ENCODE measurements around the gene TOX2.

Gene TOX2

DNA sequence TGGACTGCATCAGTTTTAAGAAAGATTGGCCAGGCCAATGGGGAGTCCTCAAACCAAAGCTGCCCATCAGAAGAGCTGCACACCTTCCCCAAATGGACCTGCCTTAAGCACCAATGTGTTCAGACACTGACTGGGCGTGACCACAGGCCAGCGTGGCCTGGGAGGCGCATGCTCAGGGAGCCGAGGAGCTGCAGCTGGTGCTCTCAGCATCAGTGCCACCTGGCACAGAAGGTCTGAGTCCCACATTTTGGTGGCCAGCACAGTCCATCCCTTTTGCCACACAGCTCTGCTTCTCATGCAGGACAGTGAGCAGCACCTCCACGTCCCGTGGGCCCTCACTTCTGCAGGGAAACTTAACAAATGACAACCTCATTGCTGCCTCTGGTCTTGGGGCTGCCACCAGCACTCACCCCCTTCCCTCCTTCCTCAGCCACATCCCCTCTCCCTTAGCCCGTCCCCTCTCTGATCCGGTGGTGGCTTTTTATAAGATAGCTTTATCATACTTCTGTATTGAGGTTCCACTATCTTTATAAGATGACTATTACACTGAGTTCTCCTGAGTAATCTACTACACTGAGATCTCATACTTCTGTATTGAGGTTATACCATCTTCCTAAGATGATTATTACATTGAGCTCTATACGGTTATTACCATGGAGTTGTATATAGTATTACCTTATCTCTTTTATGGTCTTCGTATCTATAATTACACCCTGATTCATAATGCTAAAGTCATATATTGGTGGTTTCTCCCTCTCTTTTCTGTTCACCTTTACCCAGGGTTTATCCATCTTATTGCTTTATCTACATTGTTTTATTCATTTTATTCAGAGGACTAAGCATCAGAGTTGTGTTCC, 109.1 kb downstream of the TOX2 start:
- no peak for DNase-seq

DNA sequence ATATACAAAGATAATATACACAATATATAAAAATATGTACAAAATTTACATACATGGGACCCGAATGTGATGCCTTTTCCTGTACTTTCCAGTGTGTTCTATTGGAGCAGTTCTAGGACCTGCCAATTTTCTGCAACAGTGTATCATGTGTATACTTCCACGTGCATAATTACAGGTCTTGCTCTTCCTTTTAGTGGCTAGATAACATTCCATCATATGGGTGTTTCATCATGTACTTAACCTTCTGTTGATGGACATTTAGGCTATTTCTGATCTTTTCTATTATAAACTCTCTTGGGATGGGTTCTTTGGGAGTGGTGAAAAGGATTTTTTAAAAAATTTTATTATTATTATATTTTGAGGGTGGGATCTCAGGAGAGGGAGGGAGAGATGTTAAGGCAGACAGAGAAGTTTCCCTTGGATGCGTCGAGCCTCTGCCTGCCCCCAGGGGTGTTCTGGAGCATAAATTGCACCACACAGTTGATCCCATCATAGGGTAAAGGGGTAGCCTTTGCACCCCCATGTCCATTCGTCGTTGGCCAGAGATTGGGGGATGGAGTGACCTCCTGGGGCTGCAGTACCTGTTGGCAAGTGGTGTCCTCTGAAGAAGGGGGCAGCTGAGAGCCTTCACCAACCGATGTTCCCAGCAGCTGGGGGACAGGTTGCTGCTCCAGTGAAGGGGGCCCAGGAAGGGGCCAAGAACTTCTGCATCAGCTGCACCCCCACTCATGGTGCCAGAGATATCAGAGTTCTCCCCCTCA, 110.3 kb downstream of the TOX2 start:
- no peak for DNase-seq

DNA sequence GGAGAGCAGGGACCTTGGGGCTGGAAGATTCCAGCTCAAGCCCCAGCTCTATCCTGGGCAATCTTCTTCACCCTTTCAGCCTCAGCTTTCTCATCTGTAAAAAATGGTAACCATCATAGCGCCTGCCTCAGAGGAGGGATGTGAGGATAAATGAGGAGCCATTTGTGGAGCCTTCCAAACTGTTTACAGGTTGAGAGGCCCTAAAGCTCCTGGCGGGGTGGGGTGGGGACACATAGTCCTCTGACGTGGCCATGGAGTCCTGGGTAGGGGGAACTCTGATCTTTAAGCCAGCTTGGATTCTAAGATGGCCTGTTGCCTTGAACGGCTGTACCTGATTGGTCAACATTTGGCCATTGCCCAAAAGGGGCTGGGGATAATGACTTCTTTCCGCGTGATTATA, 111.1 kb downstream of the TOX2 start:
- no peak for DNase-seq

DNA sequence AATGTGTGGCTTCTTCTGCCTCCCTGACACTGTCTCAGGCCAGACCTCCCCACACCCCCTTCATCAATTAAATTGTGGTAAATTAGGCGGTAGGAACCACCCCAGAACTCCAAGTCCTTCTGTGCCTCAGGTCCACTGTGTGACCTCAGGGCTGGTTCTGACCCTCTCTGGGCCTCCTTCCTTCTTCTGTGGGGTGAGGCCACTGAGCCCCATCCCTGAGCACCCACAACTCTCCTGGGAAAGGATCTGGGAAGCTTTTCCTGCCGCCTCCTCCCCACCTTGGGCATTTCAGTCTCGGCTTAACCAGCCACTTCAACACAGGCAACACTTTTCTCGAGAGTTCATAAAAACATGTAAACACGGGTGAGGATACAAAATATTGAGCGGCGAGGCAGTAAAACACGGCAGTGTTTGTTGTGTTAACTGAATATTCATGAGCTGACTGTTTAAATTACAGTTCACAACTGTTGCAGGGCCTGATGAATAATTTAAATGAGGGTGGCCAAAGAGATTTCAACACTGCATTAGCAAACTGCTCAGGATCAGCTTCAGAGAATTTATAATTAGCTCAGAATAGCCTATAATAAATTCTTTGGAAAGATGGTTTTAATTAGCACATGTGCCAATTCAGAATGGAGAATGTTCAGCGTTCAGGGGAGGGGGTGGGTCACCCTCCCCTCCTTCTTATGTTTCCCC, 112.1 kb downstream of the TOX2 start:
- no peak for DNase-seq

DNA sequence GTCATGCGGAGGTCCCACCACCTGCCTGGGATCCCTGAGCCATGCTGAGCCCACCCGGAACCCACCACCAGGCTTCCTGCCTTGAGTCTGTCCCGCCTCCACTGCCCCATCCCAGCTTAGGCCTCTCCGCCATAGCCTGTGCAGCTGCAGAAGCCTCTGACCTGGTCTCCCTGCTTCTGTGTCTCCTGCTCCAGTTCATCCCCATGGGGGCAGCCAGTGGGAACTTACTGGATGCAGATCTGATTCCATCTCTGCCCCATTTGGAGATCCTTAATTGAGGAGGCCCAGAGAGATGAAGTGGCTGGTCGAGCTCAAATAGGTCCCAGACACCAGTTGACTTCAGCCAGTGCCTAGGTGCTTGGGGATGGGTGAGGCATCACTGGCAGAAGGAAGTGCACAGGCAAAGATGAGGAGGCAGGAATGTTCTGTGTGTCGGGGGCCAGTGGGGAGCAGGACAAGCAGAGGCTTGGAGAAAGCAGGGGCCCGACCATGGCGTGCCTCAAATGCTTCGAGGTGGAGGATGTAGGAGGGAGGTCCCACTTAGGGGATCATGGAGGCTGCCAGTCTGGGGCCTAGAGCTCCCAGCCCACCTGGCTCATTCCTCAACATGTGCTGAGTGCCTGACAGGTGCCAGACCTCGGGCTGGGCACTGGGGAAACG, 112.8 kb downstream of the TOX2 start:
- DNase-seq, result no peak

DNA sequence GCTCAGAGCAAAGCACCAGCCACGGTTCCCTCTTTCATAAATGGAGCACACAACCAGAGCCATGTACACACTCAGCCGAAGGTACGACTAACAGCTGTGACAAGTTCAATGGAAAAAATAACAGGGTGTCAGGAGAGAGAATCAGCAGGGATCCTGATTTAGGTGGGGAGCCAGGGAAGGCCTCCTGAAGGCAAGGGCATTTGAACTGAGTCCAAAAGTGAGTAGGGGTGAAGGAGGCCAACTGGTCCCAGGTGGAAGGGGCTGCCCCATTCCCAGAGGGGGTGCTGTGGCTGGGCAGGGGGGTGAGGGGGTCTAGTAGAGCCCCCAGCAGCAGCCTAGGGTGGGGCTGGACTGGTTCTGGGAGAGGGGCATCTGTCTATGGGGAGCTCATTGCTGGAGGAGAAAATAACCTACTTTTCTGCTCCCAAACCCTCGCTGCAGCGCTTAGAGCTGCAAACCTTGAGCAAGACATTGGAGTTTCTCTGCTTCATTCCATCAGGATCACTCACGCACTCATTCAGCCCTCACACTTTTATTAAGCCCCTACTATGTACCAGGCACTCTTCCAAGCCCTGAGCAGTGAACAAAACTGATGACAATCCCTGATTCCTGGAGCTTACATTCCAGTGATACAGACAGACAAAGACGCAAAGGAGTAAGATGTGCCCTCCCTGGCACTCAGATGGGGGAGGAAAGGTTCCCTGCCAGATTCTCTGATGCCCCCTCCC, 113.5 kb downstream of the TOX2 start:
- DNase-seq, result no peak

DNA sequence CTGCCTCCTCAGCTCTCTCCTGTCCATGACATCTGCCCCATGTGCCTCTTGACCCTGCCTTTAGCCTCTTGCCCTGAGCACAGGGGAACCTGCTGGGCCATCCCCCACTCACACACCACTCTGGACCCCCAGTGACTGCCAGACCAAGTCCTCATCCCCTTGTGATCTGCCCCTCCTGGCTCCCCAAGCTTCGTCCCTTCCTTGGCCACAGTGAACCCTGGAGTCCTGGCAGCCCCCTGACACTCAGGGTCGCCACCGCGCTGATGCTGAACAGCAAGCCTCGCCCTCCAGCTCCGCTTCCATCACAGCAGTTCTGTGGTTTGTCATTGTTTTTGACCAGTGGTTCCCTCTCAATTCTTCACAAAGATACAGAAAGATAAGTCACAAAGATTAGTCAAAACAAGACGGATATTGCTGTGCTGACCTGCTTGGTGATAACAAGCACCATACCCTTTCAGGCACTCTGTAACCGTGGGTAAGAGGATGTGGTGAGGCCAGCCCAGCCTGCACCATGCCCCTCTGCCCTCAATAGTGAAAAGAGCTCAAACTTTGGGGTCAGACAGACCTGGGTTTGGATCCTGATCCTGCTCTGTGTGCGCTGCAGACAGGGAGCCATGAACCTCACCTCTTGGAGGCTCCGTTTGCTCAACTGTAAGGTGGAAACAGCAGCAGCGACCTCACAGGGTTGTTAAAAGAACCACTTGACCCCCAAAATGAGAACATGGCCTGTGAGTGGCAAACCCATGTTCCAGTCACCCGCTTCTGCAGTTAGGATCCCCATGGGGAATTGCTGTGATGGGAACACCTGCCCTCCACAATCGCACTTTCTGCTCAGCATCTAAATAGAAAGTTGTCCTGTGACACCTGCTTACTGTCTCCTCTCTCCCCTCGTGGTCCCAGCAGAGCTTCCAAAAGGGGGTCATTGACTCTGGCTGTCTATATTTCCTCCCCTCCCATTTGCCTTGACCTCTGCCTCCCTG, 114.5 kb downstream of the TOX2 start:
- DNase-seq, result no peak

DNA sequence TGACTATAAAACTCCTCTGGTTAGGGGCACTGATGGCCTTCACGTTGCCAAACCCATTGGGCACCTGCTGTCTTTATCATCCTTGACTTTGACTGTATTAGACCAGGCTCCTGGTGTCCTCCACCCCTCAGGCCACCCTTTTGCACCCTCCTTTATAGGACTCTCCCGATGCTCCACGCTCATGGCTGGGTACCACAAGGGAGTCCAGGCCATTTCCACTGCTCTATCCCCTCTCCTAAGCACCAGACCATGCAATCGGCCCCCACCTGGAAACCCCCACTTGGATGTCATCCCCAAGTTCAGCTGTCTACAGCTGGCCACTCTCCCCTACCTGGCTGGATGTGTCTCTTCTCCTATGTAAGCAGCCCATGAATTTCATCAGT, 115.2 kb downstream of the TOX2 start:
- no peak for DNase-seq

DNA sequence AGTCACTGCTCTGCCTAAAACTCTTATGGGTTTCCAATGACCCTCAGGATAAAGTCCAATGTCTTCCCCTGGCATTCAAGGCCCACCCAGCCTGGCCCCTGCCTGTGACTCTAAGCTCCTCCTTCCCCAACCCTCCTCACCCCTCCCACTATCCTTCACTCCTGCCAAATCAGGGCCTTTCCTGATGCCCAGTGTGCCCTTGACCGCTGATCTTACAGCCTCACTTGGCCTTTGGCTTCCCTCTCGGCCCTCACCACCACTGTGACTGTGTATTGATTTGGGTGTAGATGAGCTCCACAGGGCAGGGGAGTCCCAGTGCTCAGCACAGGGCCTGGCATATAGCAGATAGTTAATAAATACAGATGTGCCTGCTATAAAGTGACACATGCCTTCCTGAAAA, 115.7 kb downstream of the TOX2 start:
- DNase-seq, result no peak

DNA sequence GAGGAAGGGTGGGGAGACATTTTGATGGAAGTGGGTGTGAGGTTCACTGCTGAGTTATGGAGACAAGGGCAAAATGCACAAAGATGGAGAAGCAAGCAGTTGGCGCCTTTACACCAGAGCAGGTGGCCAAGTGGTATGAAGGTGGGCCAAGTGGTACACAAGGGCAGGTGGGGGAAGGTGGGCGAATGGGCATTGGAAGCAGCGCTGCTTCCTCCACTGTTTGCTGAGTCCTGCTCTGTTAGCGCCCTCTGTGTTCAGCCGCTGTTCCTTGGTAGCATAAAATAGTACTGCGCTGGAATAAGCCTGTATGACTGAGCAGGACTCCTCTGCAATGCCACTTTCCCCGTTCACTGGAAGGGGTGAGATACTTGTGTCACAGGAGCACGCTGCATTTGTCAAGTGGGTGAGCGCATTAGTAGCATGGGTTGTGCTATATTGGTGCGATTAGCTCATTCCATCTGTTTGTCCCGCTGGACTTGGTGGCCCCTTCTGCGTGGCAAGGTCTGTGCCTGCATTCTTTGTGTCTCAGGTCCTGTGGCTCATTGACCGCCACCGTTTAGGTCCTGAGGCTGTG, 116.4 kb downstream of the TOX2 start:
- no peak for DNase-seq

DNA sequence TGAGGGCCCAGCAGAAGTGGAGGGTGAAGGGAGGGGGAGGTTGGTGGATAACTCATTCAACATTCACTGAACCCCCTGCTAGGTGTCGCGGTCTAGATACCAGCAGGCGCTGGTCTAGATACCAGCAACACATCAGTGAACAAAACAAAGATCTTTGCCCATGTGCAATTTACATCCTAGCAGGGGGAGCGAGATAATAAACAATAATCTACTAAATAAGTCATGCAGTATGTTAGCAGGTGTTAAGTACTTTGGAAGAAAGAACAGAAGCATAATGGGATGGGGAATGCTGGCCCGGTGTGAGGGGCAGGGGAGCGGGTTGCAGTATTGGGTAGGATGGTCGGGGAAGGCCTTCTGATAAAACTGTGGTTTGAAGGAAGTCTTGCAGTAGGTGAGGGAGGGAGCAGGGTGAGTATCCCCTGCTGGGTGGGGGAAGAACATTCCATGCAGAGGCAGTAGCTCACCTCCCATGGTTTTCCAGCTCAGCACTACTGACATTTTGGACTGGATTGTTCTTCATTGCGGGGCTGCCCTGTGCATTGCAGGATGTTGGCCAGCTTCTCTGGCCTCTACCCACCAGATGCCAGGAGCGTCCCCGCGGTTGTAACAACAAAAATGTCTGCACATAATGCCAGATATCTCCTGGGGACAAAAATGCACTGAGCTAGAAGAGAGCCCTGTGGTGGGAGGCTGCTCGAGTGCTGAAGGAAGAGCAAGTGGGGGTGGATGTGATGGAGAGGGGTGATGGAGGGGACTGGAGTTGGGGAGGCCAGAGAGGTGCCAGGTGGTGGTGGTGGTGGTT, 117.3 kb downstream of the TOX2 start:
- DNase-seq, result no peak

DNA sequence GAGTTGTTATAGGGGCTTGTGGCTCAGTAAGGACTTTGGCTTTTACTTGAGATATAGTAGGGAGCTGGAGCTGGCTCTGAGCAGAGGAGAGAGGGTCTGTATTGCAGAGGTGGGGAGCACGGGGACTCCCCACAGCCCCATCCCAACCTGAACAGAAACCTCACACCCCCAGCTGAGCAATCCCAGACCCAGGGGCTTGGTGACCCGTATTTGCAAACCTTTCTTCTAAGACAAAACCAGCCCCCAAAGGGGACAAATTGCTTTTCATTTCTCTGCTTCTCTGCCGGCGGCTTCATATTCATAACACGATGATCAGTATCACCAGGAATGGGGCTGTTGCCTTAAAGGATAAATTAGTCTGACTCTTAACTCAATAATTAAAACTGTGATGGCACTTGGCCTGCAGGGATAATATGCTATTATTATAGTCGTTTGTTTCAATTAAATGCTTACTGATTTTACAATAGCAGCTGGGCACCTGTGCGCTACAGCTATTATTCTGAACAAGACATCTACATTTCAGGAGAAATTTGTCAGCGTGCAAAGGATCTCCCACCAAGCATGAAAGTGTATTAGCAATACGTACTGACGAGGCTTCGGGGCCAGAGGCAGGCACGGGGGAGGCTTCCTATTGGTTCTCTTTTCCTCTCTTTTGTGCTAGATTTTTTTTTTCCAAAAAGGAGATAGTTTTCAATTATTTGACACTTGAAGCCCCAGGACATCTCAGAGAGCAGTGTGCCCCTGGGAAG, 118.1 kb downstream of the TOX2 start:
- DNase-seq, result no peak

DNA sequence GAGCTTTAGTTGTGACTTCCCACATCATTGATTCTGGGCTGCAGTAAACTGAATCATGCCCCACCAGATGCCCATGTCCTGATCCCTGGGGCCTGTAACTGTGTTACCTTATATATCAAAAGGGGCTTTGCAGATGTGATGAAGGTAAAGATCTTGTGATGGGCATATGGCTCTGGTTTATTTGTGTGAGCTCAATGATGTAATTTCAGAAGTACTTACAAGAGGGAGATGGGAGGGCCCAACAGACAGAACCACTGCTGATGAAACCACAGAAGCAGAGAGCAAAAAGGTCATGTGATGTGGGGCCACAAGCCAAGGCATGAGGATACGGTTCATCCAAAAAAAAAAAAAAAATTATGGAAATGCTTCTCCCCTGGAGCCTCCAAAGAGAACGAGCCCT, 118.7 kb downstream of the TOX2 start:
- no peak for DNase-seq

DNA sequence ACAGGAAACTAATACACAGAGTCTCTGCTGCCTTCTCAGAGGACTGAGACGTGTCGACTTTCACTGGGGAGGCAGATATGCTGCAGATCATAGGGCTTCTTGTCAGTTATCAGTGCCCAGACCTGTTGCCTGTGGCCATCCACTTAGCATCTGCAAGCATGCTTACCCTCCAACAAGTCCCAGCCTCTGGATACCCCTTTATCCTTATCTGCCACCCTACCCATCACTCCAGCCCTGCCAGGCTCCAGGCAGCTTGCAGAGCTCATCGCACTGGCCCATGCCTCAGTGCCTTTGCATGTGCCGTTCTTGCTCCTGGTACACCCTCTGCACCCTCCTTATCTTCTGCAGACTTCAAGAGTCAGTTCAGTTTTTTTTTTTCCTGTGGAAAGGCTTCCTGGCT, 119.2 kb downstream of the TOX2 start:
- DNase-seq, result no peak

DNA sequence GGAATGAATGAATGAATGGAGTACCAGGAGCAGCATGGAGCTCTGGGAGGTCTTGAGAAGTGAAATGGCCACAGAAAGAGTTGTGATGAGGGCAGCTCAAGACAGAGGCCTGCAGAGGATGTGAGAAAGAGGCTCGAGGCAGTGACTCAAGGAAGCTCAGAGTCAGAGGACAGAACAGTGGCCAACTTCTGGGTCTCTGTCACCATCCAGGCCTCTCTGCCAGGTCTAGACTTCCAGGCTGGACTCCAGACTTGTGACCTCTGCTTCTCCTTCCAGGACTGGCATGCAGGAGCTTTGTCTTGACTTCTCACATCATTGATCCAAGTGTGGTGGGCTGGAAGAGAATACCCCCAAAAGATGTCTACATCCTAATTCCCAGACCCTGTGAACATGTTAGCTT, 119.8 kb downstream of the TOX2 start:
- no peak for DNase-seq

DNA sequence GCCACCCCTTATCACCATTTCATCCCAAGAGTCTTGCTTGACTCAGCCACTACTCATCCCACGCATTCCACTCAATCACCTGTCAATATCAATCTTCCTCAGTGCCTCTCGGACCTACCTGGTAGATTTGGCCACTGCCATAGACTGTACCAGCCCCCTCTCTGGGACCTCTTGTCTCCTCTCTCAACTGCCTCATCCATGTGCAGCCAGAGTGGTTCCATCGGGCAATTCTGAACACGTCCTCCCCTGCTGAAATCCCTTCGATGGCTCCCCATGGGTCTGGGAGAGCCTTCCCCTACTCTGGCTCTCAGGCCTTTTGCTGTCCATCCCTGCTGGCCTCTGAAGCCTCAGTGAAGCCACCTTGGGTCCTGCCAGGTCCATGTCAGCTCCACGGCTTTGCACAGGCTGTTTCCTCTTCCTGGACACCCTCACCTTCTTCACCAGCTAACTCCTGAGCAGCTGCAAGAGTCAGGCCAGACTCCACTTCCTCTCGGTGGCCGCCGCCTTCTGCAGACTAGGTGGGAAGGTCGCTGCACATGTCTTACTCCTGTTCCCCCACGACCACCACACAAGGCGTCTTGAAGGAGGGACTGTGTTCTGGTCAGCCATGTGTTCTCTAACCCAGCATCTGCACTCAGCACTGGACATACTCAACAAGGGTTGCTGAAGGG, 120.4 kb downstream of the TOX2 start:
- DNase-seq, result no peak

DNA sequence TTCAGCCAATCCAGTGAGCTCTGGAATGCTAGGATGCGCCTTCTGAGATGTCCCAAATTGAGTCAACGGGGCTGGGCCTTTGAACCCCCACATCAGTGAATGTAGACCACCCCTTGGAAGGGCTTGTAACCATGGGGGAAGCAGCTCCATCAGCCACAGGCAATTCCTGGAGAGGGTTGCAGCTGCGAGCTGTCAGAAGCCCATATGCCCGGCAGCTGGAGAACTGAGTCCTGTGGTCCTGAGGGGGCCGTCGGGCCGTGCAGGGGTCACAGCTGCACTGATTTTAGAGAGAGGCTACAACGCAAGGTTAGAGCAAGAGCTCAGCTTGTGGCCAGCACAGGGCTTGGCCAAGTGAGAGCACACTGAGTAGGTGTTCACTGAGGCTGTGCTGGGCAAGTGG, 121.3 kb downstream of the TOX2 start:
- DNase-seq, result no peak

DNA sequence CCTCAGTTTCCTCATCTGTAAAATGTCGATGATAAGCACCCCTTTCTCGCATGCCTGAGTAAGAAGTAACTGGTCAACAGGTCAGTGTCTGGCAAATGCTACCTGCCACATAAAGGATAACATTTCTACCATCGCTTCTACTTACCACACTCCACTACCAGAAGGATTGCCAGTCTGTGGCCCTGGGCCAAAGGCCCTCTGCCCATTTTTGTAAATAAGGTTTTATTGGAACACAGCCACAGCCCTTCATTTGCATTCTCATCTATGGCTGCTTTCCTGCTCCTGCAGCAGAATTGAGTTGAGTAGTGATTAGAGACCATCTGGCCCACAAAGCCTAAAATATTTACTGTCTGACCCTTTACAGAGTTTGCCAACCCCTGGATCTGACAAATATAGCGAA, 121.8 kb downstream of the TOX2 start:
- no peak for DNase-seq

DNA sequence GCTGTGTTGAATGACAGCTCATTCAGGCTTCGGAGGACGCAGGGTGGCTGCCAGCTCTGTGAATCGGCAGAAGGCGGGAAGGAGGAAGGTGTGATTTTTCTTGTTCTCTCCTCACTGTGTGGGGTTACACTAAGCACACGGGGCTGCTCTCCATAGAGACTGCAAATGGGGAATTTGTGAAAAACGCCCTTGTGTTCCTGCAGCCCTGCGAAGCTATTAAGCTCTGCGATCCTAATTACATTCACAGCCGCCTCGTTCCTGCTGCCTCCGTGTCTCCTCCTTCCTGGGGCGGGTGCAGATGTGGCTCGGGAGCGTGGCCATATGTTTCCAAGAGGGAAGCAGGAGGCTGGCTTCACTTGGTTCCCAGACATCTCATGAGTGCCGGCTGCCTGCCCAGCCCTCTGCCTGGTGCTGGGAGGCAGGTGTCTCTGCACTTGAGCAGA, 124.0 kb downstream of the TOX2 start:
- DNase-seq, result no peak

Measured in NCI-H146 (cell line).